HL-60 (cell line): ENCODE measurements around the gene IGFBP2.

Experiments used
- DNase-seq, 2 experiments: peaks; one replicate each; pipeline ENCODE4 v3.0.0-alpha.2; 2010 to 2020; ENCODE audit warnings: low read depth in 1 of 2, low spot score in 1 of 2
- H3K27ac ChIP-seq: fragments of 250-450 bp; sonication (Bioruptor Pico); replicated peaks from 2 replicates; pipeline ENCODE4 v1.5.1; 2020; ENCODE audit warnings: mild to moderate bottlenecking, moderate library complexity
- H3K27me3 ChIP-seq: fragments of 250-450 bp; sonication (Bioruptor Pico); 2 replicates; pipeline ENCODE4 v1.5.1; 2021; ENCODE audit warnings: mild to moderate bottlenecking, moderate library complexity; ENCODE audit not compliant: insufficient read depth, poor library complexity, severe bottlenecking
- H3K4me3 ChIP-seq: replicated peaks from 2 replicates; pipeline ENCODE4 v1.5.1; 2011; ENCODE audit warnings: mild to moderate bottlenecking, control low read depth, low read length; ENCODE audit not compliant: insufficient read depth
- CTCF ChIP-seq: IDR thresholded peaks from one replicate; pipeline ENCODE4 v1.5.1; 2011; ENCODE audit warnings: low read length, control low read depth, inconsistent platforms; ENCODE audit not compliant: insufficient read depth
- GABPA ChIP-seq: IDR thresholded peaks from 2 replicates; pipeline ENCODE4 v1.6.1; 2012; ENCODE audit warnings: low read depth
- POLR2AphosphoS5 ChIP-seq: IDR thresholded peaks from 2 replicates; pipeline ENCODE4 v1.6.1; 2012; ENCODE audit warnings: low read depth
- REST ChIP-seq: IDR thresholded peaks from 2 replicates; pipeline ENCODE4 v1.6.1; 2012; ENCODE audit warnings: low read depth; ENCODE audit not compliant: insufficient replicate concordance
- SPI1 ChIP-seq: IDR thresholded peaks from 2 replicates; pipeline ENCODE4 v1.6.1; 2012; ENCODE audit warnings: low read depth, mild to moderate bottlenecking, borderline replicate concordance

Gene IGFBP2

GRCh38 chr2:216678813-216679657 lies 45.8 kb downstream of the IGFBP2 start:
- H3K27me3 ChIP-seq: no peaks in the 10 kb centered on the region
- H3K27ac ChIP-seq: no peak overlapping the region
- TF ChIP-seq CTCF: no peak
- TF ChIP-seq REST: no peak
- TF ChIP-seq SPI1: no peak
- TF ChIP-seq GABPA: no peak
- TF ChIP-seq POLR2AphosphoS5: no peak
- DNase-seq: no peak
- no peak overlapping the region for H3K4me3 ChIP-seq

- H3K27me3 ChIP-seq: no peaks in the 10 kb centered on the region
Measured at GRCh38 chr2:216679658-216680024, 46.4 kb downstream of the IGFBP2 start.

More at GRCh38 chr2:216679658-216680024, 46.4 kb downstream of the IGFBP2 start:
- no peak for DNase-seq
- H3K4me3 ChIP-seq: no peak overlapping the region
- no peak overlapping the region for H3K27ac ChIP-seq
- TF ChIP-seq SPI1 (no peak), GABPA (no peak), REST (no peak), CTCF (no peak), POLR2AphosphoS5 (no peak)
